Measurements from ENCODE around the gene DMRTB1.
"Not testable (repeated sequence)": the region's sequence is repeated elsewhere in the genome, so short reads cannot be mapped to it uniquely, and the experiment has no call there.

Gene DMRTB1

GRCh38 chr1:53459321-53460175, at the start of gene DMRTB1:
TSS of gene DMRTB1 (plus strand) at chr1:53459399. CDS start at chr1:53459454, 55 bp downstream.
- DNase-seq (ENCODE audit: low read depth) = no peak

- DNase-seq (ENCODE audit: low read depth) = no peak
Measured at GRCh38 chr1:53409695-53410094, 49.5 kb upstream of the DMRTB1 start.

GRCh38 chr1:53410100-53410541, 49.1 kb upstream of the DMRTB1 start:
- DNase-seq (ENCODE audit: low read depth) = peak; percentile 80

- DNase-seq (ENCODE audit: low read depth) = no peak
Measured at GRCh38 chr1:53410701-53411100, 48.5 kb upstream of the DMRTB1 start.

- peak; percentile 71 for DNase-seq (ENCODE audit: low read depth)
Measured at GRCh38 chr1:53411541-53412152, 47.6 kb upstream of the DMRTB1 start.

- DNase-seq (ENCODE audit: low read depth) = no peak
Measured at GRCh38 chr1:53412285-53413174, 46.7 kb upstream of the DMRTB1 start.

- peak; percentile 88 for DNase-seq (ENCODE audit: low read depth)
Measured at GRCh38 chr1:53413175-53414001, 45.8 kb upstream of the DMRTB1 start.

- DNase-seq (ENCODE audit: low read depth) = no peak
Measured at GRCh38 chr1:53414632-53415031, 44.6 kb upstream of the DMRTB1 start.

- no peak for DNase-seq (ENCODE audit: low read depth)
Measured at GRCh38 chr1:53415432-53415831, 43.8 kb upstream of the DMRTB1 start.

GRCh38 chr1:53416269-53416813, 42.9 kb upstream of the DMRTB1 start:
- DNase-seq (ENCODE audit: low read depth) = no peak

GRCh38 chr1:53417074-53417511, 42.1 kb upstream of the DMRTB1 start:
- no peak for DNase-seq (ENCODE audit: low read depth)

GRCh38 chr1:53419034-53419433, 40.2 kb upstream of the DMRTB1 start:
- no peak for DNase-seq (ENCODE audit: low read depth)

GRCh38 chr1:53420341-53420740, 38.9 kb upstream of the DMRTB1 start:
- DNase-seq (ENCODE audit: low read depth) = no peak

- DNase-seq (ENCODE audit: low read depth) = no peak
Measured at GRCh38 chr1:53421208-53421607, 38.0 kb upstream of the DMRTB1 start.

- no peak for DNase-seq (ENCODE audit: low read depth)
Measured at GRCh38 chr1:53430261-53430660, 28.9 kb upstream of the DMRTB1 start.

GRCh38 chr1:53430779-53431178, 28.4 kb upstream of the DMRTB1 start:
- DNase-seq (ENCODE audit: low read depth) = no peak

GRCh38 chr1:53431244-53431643, 28.0 kb upstream of the DMRTB1 start:
- DNase-seq (ENCODE audit: low read depth) = no peak

GRCh38 chr1:53431805-53432565, 27.2 kb upstream of the DMRTB1 start:
- DNase-seq (ENCODE audit: low read depth) = no peak

- DNase-seq (ENCODE audit: low read depth) = no peak
Measured at GRCh38 chr1:53432611-53433010, 26.6 kb upstream of the DMRTB1 start.

- DNase-seq (ENCODE audit: low read depth) = not testable (repeated sequence)
Measured at GRCh38 chr1:53434405-53435007, 24.7 kb upstream of the DMRTB1 start.

Measured in ELR (cell line).